DND-41 (cell line): ENCODE measurements around the gene HAUS1.

Experiments used
- EZH2 ChIP-seq: IDR thresholded peaks from 3 replicates; pipeline ENCODE4 v1.6.1; 2012; ENCODE audit warnings: borderline replicate concordance, low read depth, mild to moderate bottlenecking, moderate library complexity, low read length, inconsistent platforms; ENCODE audit not compliant: severe bottlenecking
- TF ChIP-seq, protein P1 (sequence below): IDR thresholded peaks from 2 replicates; pipeline ENCODE4 v1.5.1; 2012; ENCODE audit warnings: borderline replicate concordance, low read length, moderate library complexity, mild to moderate bottlenecking; ENCODE audit not compliant: poor library complexity, severe bottlenecking; ENCODE audit errors: extremely low read depth

- no peak for TF ChIP-seq EZH2
- TF ChIP-seq, protein P1, sequence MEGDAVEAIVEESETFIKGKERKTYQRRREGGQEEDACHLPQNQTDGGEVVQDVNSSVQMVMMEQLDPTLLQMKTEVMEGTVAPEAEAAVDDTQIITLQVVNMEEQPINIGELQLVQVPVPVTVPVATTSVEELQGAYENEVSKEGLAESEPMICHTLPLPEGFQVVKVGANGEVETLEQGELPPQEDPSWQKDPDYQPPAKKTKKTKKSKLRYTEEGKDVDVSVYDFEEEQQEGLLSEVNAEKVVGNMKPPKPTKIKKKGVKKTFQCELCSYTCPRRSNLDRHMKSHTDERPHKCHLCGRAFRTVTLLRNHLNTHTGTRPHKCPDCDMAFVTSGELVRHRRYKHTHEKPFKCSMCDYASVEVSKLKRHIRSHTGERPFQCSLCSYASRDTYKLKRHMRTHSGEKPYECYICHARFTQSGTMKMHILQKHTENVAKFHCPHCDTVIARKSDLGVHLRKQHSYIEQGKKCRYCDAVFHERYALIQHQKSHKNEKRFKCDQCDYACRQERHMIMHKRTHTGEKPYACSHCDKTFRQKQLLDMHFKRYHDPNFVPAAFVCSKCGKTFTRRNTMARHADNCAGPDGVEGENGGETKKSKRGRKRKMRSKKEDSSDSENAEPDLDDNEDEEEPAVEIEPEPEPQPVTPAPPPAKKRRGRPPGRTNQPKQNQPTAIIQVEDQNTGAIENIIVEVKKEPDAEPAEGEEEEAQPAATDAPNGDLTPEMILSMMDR, result no peak
Measured at GRCh38 chr18:46155641-46156051, 51.5 kb downstream of the HAUS1 start.
